Measurements from ENCODE around the gene TAAR8. TPM values are rescaled to one million over a fixed set of nuclear protein-coding genes. Genes with fewer than 3 reads are reported as not detected.
"Not testable (repeated sequence)": the region's sequence is repeated elsewhere in the genome, so short reads cannot be mapped to it uniquely, and the experiment has no call there.

Gene TAAR8
- total RNA-seq, 1 donor from 2014 or later, result not detected

DNA sequence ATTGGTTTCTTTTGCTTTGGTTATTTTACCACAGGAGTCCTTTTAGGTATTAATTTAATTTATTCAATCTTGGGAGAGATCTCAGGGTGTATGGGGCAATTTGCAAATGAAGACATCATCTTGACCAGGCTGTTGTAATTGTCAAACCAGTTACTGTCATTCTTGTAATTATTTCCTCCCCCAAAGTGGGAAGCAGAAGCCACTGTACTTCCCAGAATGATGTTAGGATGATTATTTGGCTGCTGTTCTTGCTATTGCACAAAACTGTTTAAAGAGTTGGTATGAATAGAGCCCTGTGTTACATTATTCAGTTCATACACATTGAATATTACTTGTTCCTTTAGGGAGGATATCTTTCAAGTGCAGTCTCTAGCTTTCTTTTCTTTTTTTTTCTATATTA is 19.3 kb downstream of the TAAR8 start:
- H3K9ac ChIP-seq (ENCODE audit: low read depth in 1 of 3, low read length in 3 of 3), result no peak overlapping the region
- no peaks in the 10 kb centered on the region for H3K4me1 ChIP-seq (ENCODE audit: control insufficient read depth in 3 of 3, insufficient read depth in 3 of 3, low read length in 3 of 3)
- no peak overlapping the region for H3K4me3 ChIP-seq (ENCODE audit: low read length in 3 of 3)
- no peaks in the 10 kb centered on the region for H3K9me3 ChIP-seq (ENCODE audit: control insufficient read depth in 3 of 3, low read length in 3 of 3)
- H3K27ac ChIP-seq (ENCODE audit: low read depth, low read length), result no peak overlapping the region
- no peaks in the 10 kb centered on the region for H3K36me3 ChIP-seq (ENCODE audit: control insufficient read depth in 3 of 3, insufficient read depth in 3 of 3, low read length in 3 of 3)
- peaks cover 5 to 8% (median 6%) of the 10 kb centered on the region in 3 donors for H3K27me3 ChIP-seq (ENCODE audit: control insufficient read depth in 3 of 3, insufficient read depth in 3 of 3, low read length in 3 of 3)

- Histone ChIP-seq H3K9ac (ENCODE audit: low read depth in 1 of 3, low read length in 3 of 3) (no peak overlapping the region), H3K27ac (ENCODE audit: low read depth, low read length) (no peak overlapping the region), H3K27me3 (ENCODE audit: control insufficient read depth in 3 of 3, insufficient read depth in 3 of 3, low read length in 3 of 3) (no peaks in the 10 kb centered on the region), H3K4me3 (ENCODE audit: low read length in 3 of 3) (no peak overlapping the region), H3K9me3 (ENCODE audit: control insufficient read depth in 3 of 3, low read length in 3 of 3) (no peaks in the 10 kb centered on the region), H3K4me1 (ENCODE audit: control insufficient read depth in 3 of 3, insufficient read depth in 3 of 3, low read length in 3 of 3) (no peaks in the 10 kb centered on the region), H3K36me3 (ENCODE audit: control insufficient read depth in 3 of 3, insufficient read depth in 3 of 3, low read length in 3 of 3) (no peaks in the 10 kb centered on the region)
Observed at GRCh38 chr6:132584698-132585097, 32.2 kb downstream of the TAAR8 start.

GRCh38 chr6:132587424-132587823 is 35.0 kb downstream of the TAAR8 start:
- Histone ChIP-seq H3K27ac (ENCODE audit: low read depth, low read length) (no peak overlapping the region), H3K4me3 (ENCODE audit: low read length in 3 of 3) (no peak overlapping the region), H3K9me3 (ENCODE audit: control insufficient read depth in 3 of 3, low read length in 3 of 3) (no peaks in the 10 kb centered on the region), H3K27me3 (ENCODE audit: control insufficient read depth in 3 of 3, insufficient read depth in 3 of 3, low read length in 3 of 3) (no peaks in the 10 kb centered on the region), H3K9ac (ENCODE audit: low read depth in 1 of 3, low read length in 3 of 3) (no peak overlapping the region), H3K36me3 (ENCODE audit: control insufficient read depth in 3 of 3, insufficient read depth in 3 of 3, low read length in 3 of 3) (no peaks in the 10 kb centered on the region), H3K4me1 (ENCODE audit: control insufficient read depth in 3 of 3, insufficient read depth in 3 of 3, low read length in 3 of 3) (no peaks in the 10 kb centered on the region)

DNA sequence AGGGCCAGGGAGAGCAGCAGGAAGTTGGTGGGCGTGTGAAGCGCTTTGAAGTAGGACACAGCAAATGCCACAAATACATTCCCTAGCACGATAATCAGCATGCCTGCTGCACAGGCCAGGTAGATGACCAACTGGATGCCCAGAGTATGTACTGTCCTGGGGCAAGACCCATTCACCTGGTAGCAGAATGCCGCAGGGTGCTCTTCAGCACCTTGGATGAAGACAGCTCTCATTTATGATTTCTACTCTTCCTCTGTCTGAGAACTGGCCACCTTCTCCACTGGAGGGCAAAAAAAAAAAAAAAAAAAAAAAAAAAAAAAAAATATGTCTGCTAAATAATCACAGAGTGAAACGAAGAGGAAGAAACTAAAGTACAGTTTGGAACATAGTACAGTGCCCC is 37.0 kb downstream of the TAAR8 start, which contains the start of gene TAAR5:
Gene TAAR5 (minus strand): TSS at position 288 of the 400 bp plus-strand sequence. CDS start 55 bp downstream, at position 233.
- Histone ChIP-seq H3K4me1 (ENCODE audit: control insufficient read depth in 3 of 3, insufficient read depth in 3 of 3, low read length in 3 of 3) (no peaks in the 10 kb centered on the region), H3K9me3 (ENCODE audit: control insufficient read depth in 3 of 3, low read length in 3 of 3) (no peaks in the 10 kb centered on the region), H3K27ac (ENCODE audit: low read depth, low read length) (no peak within 1 kb of the TSS), H3K9ac (ENCODE audit: low read depth in 1 of 3, low read length in 3 of 3) (no peak within 1 kb of the TSS), H3K4me3 (ENCODE audit: low read length in 3 of 3) (no peak within 1 kb of the TSS), H3K27me3 (ENCODE audit: control insufficient read depth in 3 of 3, insufficient read depth in 3 of 3, low read length in 3 of 3) (no peaks in the 10 kb centered on the region), H3K36me3 (ENCODE audit: control insufficient read depth in 3 of 3, insufficient read depth in 3 of 3, low read length in 3 of 3) (no peaks in the 10 kb centered on the region)

- H3K9me3 ChIP-seq (ENCODE audit: control insufficient read depth in 3 of 3, low read length in 3 of 3), result no peaks in the 10 kb centered on the region
- H3K36me3 ChIP-seq (ENCODE audit: control insufficient read depth in 3 of 3, insufficient read depth in 3 of 3, low read length in 3 of 3), result no peaks in the 10 kb centered on the region
- no peak overlapping the region for H3K9ac ChIP-seq (ENCODE audit: low read depth in 1 of 3, low read length in 3 of 3)
- H3K4me1 ChIP-seq (ENCODE audit: control insufficient read depth in 3 of 3, insufficient read depth in 3 of 3, low read length in 3 of 3), result no peaks in the 10 kb centered on the region
- no peak overlapping the region for H3K4me3 ChIP-seq (ENCODE audit: low read length in 3 of 3)
- no peak overlapping the region for H3K27ac ChIP-seq (ENCODE audit: low read depth, low read length)
- no peaks in the 10 kb centered on the region for H3K27me3 ChIP-seq (ENCODE audit: control insufficient read depth in 3 of 3, insufficient read depth in 3 of 3, low read length in 3 of 3)
Observed at GRCh38 chr6:132590362-132590761, 37.9 kb downstream of the TAAR8 start.

DNA sequence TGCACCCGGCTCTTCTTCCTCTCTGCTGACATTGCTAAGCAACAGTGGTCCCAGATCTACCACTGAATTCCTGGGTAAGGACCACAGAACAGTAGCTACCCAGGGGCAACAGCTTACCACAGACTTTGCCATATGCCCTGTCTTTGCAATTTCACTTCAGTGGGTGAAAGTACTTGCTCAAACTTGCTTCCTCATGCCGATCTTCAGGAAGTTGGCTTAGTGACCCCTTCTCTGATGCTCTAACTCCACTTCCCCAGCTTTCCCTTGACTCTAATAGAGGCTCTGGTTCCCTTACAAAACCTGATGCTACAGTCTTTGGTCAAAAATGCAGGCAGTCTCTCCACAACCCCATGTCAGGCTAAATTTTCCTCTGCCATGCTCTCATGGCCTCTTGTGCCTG is 40.4 kb downstream of the TAAR8 start:
- H3K27ac ChIP-seq (ENCODE audit: low read depth, low read length), result no peak overlapping the region

DNA sequence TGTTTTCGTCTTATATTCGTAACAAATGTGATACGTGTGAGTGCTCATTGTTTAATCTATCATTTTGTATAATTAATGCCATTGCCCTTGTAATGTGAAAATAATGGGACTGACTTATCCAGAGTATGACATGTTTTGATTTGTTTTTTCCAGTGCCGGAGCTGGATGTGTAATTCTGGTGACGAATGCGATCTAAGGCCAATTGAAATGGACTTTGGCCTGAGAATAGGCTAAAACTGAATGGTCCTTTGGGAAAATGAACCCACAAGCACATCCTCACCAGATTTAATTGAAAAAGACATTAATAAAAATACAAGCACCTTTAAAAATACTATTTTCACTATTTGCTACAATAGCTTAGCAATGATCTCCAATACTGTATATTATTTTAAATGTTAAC is 43.7 kb downstream of the TAAR8 start:
- Histone ChIP-seq H3K9ac (ENCODE audit: low read depth in 1 of 3, low read length in 3 of 3) (no peak overlapping the region), H3K9me3 (ENCODE audit: control insufficient read depth in 3 of 3, low read length in 3 of 3) (no peaks in the 10 kb centered on the region), H3K36me3 (ENCODE audit: control insufficient read depth in 3 of 3, insufficient read depth in 3 of 3, low read length in 3 of 3) (no peaks in the 10 kb centered on the region), H3K4me3 (ENCODE audit: low read length in 3 of 3) (no peak overlapping the region), H3K27me3 (ENCODE audit: control insufficient read depth in 3 of 3, insufficient read depth in 3 of 3, low read length in 3 of 3) (no peaks in the 10 kb centered on the region), H3K27ac (ENCODE audit: low read depth, low read length) (no peak overlapping the region), H3K4me1 (ENCODE audit: control insufficient read depth in 3 of 3, insufficient read depth in 3 of 3, low read length in 3 of 3) (no peaks in the 10 kb centered on the region)

More for the DNA sequence above, 40.4 kb downstream of the TAAR8 start:
- H3K9ac ChIP-seq (ENCODE audit: low read depth in 1 of 3, low read length in 3 of 3), result no peak overlapping the region
- H3K4me1 ChIP-seq (ENCODE audit: control insufficient read depth in 3 of 3, insufficient read depth in 3 of 3, low read length in 3 of 3), result no peaks in the 10 kb centered on the region
- H3K27me3 ChIP-seq (ENCODE audit: control insufficient read depth in 3 of 3, insufficient read depth in 3 of 3, low read length in 3 of 3), result no peaks in the 10 kb centered on the region
- no peaks in the 10 kb centered on the region for H3K36me3 ChIP-seq (ENCODE audit: control insufficient read depth in 3 of 3, insufficient read depth in 3 of 3, low read length in 3 of 3)
- no peak overlapping the region for H3K4me3 ChIP-seq (ENCODE audit: low read length in 3 of 3)
- H3K9me3 ChIP-seq (ENCODE audit: control insufficient read depth in 3 of 3, low read length in 3 of 3), result no peaks in the 10 kb centered on the region

GRCh38 chr6:132598473-132598872 is 46.0 kb downstream of the TAAR8 start:
- Histone ChIP-seq H3K9ac (ENCODE audit: low read depth in 1 of 3, low read length in 3 of 3) (no peak overlapping the region), H3K36me3 (ENCODE audit: control insufficient read depth in 3 of 3, insufficient read depth in 3 of 3, low read length in 3 of 3) (no peaks in the 10 kb centered on the region), H3K4me1 (ENCODE audit: control insufficient read depth in 3 of 3, insufficient read depth in 3 of 3, low read length in 3 of 3) (no peaks in the 10 kb centered on the region), H3K27me3 (ENCODE audit: control insufficient read depth in 3 of 3, insufficient read depth in 3 of 3, low read length in 3 of 3) (no peaks in the 10 kb centered on the region), H3K9me3 (ENCODE audit: control insufficient read depth in 3 of 3, low read length in 3 of 3) (no peaks in the 10 kb centered on the region), H3K27ac (ENCODE audit: low read depth, low read length) (no peak overlapping the region), H3K4me3 (ENCODE audit: low read length in 3 of 3) (no peak overlapping the region)

- not testable (repeated sequence) for H3K27ac ChIP-seq (ENCODE audit: low read depth, low read length); H3K36me3 ChIP-seq (ENCODE audit: control insufficient read depth in 3 of 3, insufficient read depth in 3 of 3, low read length in 3 of 3); H3K9me3 ChIP-seq (ENCODE audit: control insufficient read depth in 3 of 3, low read length in 3 of 3)
Observed at GRCh38 chr6:132600900-132601299, 48.4 kb downstream of the TAAR8 start.

More at GRCh38 chr6:132600900-132601299, 48.4 kb downstream of the TAAR8 start:
- not testable (repeated sequence) for H3K9ac ChIP-seq (ENCODE audit: low read depth in 1 of 3, low read length in 3 of 3); H3K27me3 ChIP-seq (ENCODE audit: control insufficient read depth in 3 of 3, insufficient read depth in 3 of 3, low read length in 3 of 3); H3K4me3 ChIP-seq (ENCODE audit: low read length in 3 of 3); H3K4me1 ChIP-seq (ENCODE audit: control insufficient read depth in 3 of 3, insufficient read depth in 3 of 3, low read length in 3 of 3)

Measured in skeletal muscle tissue (tissue), 4 donors.